Parathyroid adenoma (tissue), 2 donors: ENCODE measurements around the gene S100G.

Experiments used
- H2AFZ ChIP-seq: fragments of 300-600 bp; sonication (generic); one replicate; pipeline ENCODE4 v1.7.0; 2017; ENCODE audit warnings: antibody characterized with exemption, mild to moderate bottlenecking
- H3K27ac ChIP-seq: fragments of 300-600 bp; sonication (generic); one replicate; pipeline ENCODE4 v1.7.0; 2017
- H3K27me3 ChIP-seq: fragments of 300-600 bp; sonication (generic); one replicate; pipeline ENCODE4 v1.7.0; 2017; ENCODE audit warnings: low read length; ENCODE audit not compliant: control insufficient read depth, insufficient read depth
- H3K36me3 ChIP-seq: fragments of 300-600 bp; sonication (generic); one replicate; pipeline ENCODE4 v1.7.0; 2017; ENCODE audit warnings: low read length; ENCODE audit not compliant: control insufficient read depth, insufficient read depth
- H3K4me1 ChIP-seq: fragments of 300-600 bp; sonication (generic); one replicate; pipeline ENCODE4 v1.7.0; 2017; ENCODE audit warnings: control low read depth
- H3K4me2 ChIP-seq: fragments of 300-600 bp; sonication (generic); one replicate; pipeline ENCODE4 v1.7.0; 2017; ENCODE audit warnings: low read length
- H3K4me3 ChIP-seq: fragments of 300-600 bp; sonication (generic); one replicate; pipeline ENCODE4 v1.7.0; 2017; ENCODE audit warnings: low read depth, low read length
- H3K79me2 ChIP-seq: fragments of 300-600 bp; sonication (generic); one replicate; pipeline ENCODE4 v1.7.0; 2017; ENCODE audit warnings: control low read depth
- H3K9ac ChIP-seq: fragments of 300-600 bp; sonication (generic); one replicate; pipeline ENCODE4 v1.7.0; 2017; ENCODE audit warnings: mild to moderate bottlenecking
- H3K9me3 ChIP-seq: fragments of 300-600 bp; sonication (generic); one replicate; pipeline ENCODE4 v1.7.0; 2017; ENCODE audit warnings: low read length; ENCODE audit not compliant: control insufficient read depth
- CTCF ChIP-seq: fragments of 300-600 bp; sonication (generic); IDR thresholded peaks from one replicate; pipeline ENCODE4 v1.7.0; 2017; ENCODE audit warnings: antibody characterized with exemption, mild to moderate bottlenecking
- donor health status: primary hyperparathyroidism.

The S100G gene

GRCh38 chrX:16653424-16653823, 3.5 kb downstream of the S100G start:
- Histone ChIP-seq H3K27ac (no peak overlapping the region), H3K27me3 (no peaks in the 10 kb centered on the region), H3K4me3 (no peak overlapping the region), H3K79me2 (no peaks in the 10 kb centered on the region), H3K36me3 (no peaks in the 10 kb centered on the region), H2AFZ (no peak overlapping the region), H3K9me3 (no peaks in the 10 kb centered on the region), H3K4me2 (no peak overlapping the region), H3K9ac (no peak overlapping the region), H3K4me1 (no peaks in the 10 kb centered on the region)
- no peak for TF ChIP-seq CTCF

- Histone ChIP-seq H2AFZ (no peak overlapping the region), H3K4me1 (no peaks in the 10 kb centered on the region), H3K9ac (no peak overlapping the region), H3K4me3 (no peak overlapping the region), H3K36me3 (no peaks in the 10 kb centered on the region), H3K27me3 (no peaks in the 10 kb centered on the region), H3K79me2 (no peaks in the 10 kb centered on the region), H3K4me2 (no peak overlapping the region), H3K27ac (no peak overlapping the region), H3K9me3 (no peaks in the 10 kb centered on the region)
- TF ChIP-seq CTCF, result no peak
Measured at GRCh38 chrX:16654093-16654492, 4.1 kb downstream of the S100G start.

- Histone ChIP-seq H3K9ac (no peak overlapping the region), H3K79me2 (no peaks in the 10 kb centered on the region), H3K4me3 (no peak overlapping the region), H3K27me3 (no peaks in the 10 kb centered on the region), H3K4me1 (peaks cover 3% of the 10 kb centered on the region), H3K4me2 (no peak overlapping the region), H3K27ac (no peak overlapping the region), H3K9me3 (no peaks in the 10 kb centered on the region), H2AFZ (no peak overlapping the region), H3K36me3 (no peaks in the 10 kb centered on the region)
- TF ChIP-seq CTCF, result no peak
Measured at GRCh38 chrX:16658284-16658683, 8.3 kb downstream of the S100G start.

- Histone ChIP-seq H3K36me3 (no peaks in the 10 kb centered on the region), H3K9ac (no peak overlapping the region), H3K9me3 (no peaks in the 10 kb centered on the region), H3K27me3 (no peaks in the 10 kb centered on the region), H3K27ac (no peak overlapping the region), H3K4me3 (no peak overlapping the region), H3K79me2 (no peaks in the 10 kb centered on the region), H2AFZ (no peak overlapping the region), H3K4me1 (peaks cover 3% of the 10 kb centered on the region), H3K4me2 (no peak overlapping the region)
- no peak for TF ChIP-seq CTCF
Measured at GRCh38 chrX:16659321-16659720, 9.4 kb downstream of the S100G start.

- no peaks in the 10 kb centered on the region for H3K27me3 ChIP-seq
- peaks cover 3% of the 10 kb centered on the region for H3K4me1 ChIP-seq
- H3K9me3 ChIP-seq, result no peaks in the 10 kb centered on the region
- H3K9ac ChIP-seq, result no peak overlapping the region
- no peak overlapping the region for H3K4me2 ChIP-seq
- no peak for TF ChIP-seq CTCF
- H3K36me3 ChIP-seq, result no peaks in the 10 kb centered on the region
- H3K27ac ChIP-seq, result no peak overlapping the region
- no peaks in the 10 kb centered on the region for H3K79me2 ChIP-seq
- H2AFZ ChIP-seq, result no peak overlapping the region
- no peak overlapping the region for H3K4me3 ChIP-seq
Measured at GRCh38 chrX:16661495-16661894, 11.5 kb downstream of the S100G start.
